Measurements from ENCODE around the gene POLR2H.

DNA sequence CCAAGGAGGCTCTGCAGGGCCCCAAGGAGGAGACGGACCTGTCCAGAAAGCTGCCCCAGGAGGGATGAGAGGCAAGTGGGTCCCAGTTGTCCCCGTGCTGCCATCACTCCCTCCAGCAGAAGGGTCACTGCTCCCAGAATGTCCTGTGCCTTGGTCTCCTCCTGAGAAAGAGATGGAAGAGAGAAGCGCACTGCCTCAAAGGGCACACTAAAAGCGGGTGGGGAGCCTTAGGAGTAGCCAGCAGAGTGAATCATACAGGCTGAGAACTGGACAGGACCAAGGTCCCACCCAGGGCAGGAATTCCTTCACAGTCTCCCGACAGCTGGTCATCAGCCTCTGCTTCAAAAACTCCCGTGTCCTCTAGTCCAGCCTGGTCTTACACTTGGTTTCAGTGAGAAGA, 11.9 kb downstream of the POLR2H start:
- TF ChIP-seq, protein P1, sequence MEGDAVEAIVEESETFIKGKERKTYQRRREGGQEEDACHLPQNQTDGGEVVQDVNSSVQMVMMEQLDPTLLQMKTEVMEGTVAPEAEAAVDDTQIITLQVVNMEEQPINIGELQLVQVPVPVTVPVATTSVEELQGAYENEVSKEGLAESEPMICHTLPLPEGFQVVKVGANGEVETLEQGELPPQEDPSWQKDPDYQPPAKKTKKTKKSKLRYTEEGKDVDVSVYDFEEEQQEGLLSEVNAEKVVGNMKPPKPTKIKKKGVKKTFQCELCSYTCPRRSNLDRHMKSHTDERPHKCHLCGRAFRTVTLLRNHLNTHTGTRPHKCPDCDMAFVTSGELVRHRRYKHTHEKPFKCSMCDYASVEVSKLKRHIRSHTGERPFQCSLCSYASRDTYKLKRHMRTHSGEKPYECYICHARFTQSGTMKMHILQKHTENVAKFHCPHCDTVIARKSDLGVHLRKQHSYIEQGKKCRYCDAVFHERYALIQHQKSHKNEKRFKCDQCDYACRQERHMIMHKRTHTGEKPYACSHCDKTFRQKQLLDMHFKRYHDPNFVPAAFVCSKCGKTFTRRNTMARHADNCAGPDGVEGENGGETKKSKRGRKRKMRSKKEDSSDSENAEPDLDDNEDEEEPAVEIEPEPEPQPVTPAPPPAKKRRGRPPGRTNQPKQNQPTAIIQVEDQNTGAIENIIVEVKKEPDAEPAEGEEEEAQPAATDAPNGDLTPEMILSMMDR (conservative IDR thresholded peaks at IDR 0.05 in 1 of 2, IDR thresholded peaks at IDR 0.05 in 1 of 2; ENCODE audit: extremely low read depth in 1 of 2, insufficient read depth in 1 of 2, low read depth in 1 of 2, low read length in 2 of 2), result no peak
- no peak for TF ChIP-seq EZH2 (IDR thresholded peaks at IDR 0.05; ENCODE audit: borderline replicate concordance, low read length)
